ENCODE data around the gene TMEM81. TPM values are rescaled to one million over a fixed set of nuclear protein-coding genes. Genes with fewer than 3 reads are reported as not detected.

The TMEM81 gene
- total RNA-seq (1.7 TPM), polyA plus RNA-seq (ENCODE audit: insufficient read depth, low read depth, low replicate concordance) (6.1 TPM)
- long read RNA-seq, donor 1, partial matches to known transcripts = 0 of 2 reads
- long read RNA-seq, donor 1, other reads (novel, unspliced or antisense) = 0 of 2 reads
- long read RNA-seq, donor 2, partial matches to known transcripts = 0 of 3 reads
- long read RNA-seq, donor 2, other reads (novel, unspliced or antisense) = 0 of 3 reads
- long read RNA-seq, donor 3, partial matches to known transcripts = 0 of 1 reads
- long read RNA-seq, donor 3, other reads (novel, unspliced or antisense) = 0 of 1 reads
- long read RNA-seq, donor 4, partial matches to known transcripts = 0 of 3 reads
- long read RNA-seq, donor 4, other reads (novel, unspliced or antisense) = 0 of 3 reads
- long read RNA-seq, donor 5 = 0 reads
- long read RNA-seq, donor 6, partial matches to known transcripts = 0 of 1 reads
- long read RNA-seq, donor 6, other reads (novel, unspliced or antisense) = 0 of 1 reads
- long read RNA-seq, donor 7 = 0 reads
- long read RNA-seq, donor 8, partial matches to known transcripts = 0 of 2 reads
- long read RNA-seq, donor 8, other reads (novel, unspliced or antisense) = 0 of 2 reads
- long read RNA-seq, donor 9 = 0 reads
- long read RNA-seq, donor 10, partial matches to known transcripts = 0 of 4 reads
- long read RNA-seq, donor 10, other reads (novel, unspliced or antisense) = 0 of 4 reads

- TF ChIP-seq CTCF (IDR thresholded peaks at IDR 0.05; ENCODE audit: borderline replicate concordance, extremely low read depth, insufficient read depth) = no peak
- Histone ChIP-seq H3K27me3 (ENCODE audit: control insufficient read depth, insufficient read depth, low read length) (no peaks in the 10 kb centered on the region), H3K27ac (ENCODE audit: low read depth in 2 of 2, low read length in 2 of 2) (no peak within 1 kb of the TSS), H3K4me1 (ENCODE audit: control insufficient read depth in 2 of 3, insufficient read depth in 2 of 3, low read depth in 1 of 3, low read length in 3 of 3) (peaks cover 0 to 3% (median 0%) of the 10 kb centered on the region in 3 donors), H3K4me3 (ENCODE audit: low read length in 3 of 3) (no peak within 1 kb of the TSS), H3K36me3 (ENCODE audit: control insufficient read depth in 2 of 3, insufficient read depth in 3 of 3, low read length in 3 of 3) (peaks cover 3 to 23% (median 15%) of the 10 kb centered on the region in 3 donors), H3K9ac (ENCODE audit: low read length in 3 of 3) (no peak within 1 kb of the TSS), H3K9me3 (ENCODE audit: control insufficient read depth in 2 of 3, insufficient read depth in 1 of 3, low read length in 3 of 3) (no peaks in the 10 kb centered on the region)
- no peak for DNase-seq
- FAIRE-seq = no peak
- intact Hi-C loops (cut with DNase I) = no loop called here
Observed at GRCh38 chr1:205084360-205084759, at the start of gene TMEM81. TSS of gene TMEM81 (minus strand) at chr1:205084460. CDS start at chr1:205084320, 140 bp downstream.

DNA sequence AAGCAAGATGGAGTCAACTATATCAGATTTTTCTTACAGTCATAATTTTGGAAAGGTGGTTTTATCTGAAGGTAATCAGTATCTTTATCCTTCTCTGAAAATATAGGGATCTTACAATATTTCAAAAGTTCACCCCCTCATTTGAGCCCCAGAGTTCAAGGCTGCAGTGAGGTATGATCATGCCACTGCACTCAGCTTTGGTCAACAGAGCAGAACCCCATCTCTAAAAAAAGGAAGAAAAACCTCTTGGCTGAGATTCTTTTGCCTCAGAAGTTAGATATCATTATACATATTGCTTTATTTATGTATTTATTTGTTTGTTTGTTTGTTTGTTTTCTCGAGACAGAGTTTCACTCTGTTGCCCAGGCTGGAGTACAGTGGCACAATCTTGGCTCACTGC is 49.0 kb upstream of the TMEM81 start:
- no peak for FAIRE-seq

DNA sequence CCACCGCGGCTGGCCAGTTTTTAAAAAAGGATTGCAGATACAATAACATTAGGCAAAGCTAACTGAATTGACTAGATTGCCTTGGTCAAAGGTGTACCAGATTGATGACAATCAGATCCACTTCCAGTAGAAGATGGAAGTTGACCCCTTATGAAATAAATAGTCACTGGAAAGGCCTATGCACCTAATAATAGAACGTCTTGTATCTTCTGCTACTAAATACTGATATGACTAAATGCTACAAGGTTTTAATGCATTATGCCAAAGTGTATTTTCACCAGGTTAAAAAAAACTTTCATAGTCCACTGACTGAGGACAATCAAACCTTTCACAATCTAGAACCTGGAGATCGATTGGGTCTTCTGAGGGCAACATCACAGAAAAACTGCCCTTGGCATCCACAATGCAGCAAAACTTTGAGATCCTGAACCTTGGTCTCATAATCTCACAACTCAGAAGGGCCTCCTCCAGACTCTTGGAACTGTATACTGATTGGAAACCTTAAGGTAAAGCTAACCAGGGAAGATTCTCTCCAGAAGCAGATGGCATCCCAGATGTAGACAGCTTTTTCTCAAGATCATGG is 45.3 kb upstream of the TMEM81 start:
- Histone ChIP-seq H3K36me3 (ENCODE audit: control insufficient read depth in 2 of 3, insufficient read depth in 3 of 3, low read length in 3 of 3) (no peaks in the 10 kb centered on the region), H3K4me1 (ENCODE audit: control insufficient read depth in 2 of 3, insufficient read depth in 2 of 3, low read depth in 1 of 3, low read length in 3 of 3) (no peaks in the 10 kb centered on the region), H3K27ac (ENCODE audit: low read depth in 2 of 2, low read length in 2 of 2) (no peak overlapping the region), H3K9ac (ENCODE audit: low read length in 3 of 3) (no peak overlapping the region), H3K4me3 (ENCODE audit: low read length in 3 of 3) (no peak overlapping the region), H3K27me3 (ENCODE audit: control insufficient read depth, insufficient read depth, low read length) (no peaks in the 10 kb centered on the region), H3K9me3 (ENCODE audit: control insufficient read depth in 2 of 3, insufficient read depth in 1 of 3, low read length in 3 of 3) (no peaks in the 10 kb centered on the region)
- TF ChIP-seq CTCF (IDR thresholded peaks at IDR 0.05; ENCODE audit: borderline replicate concordance, extremely low read depth, insufficient read depth) = no peak
- no peak for DNase-seq
- no peak for FAIRE-seq
- intact Hi-C loops (cut with DNase I) = loop anchor here (10.0 kb wide), 1 partner anchor 125 kb away; no protein-coding TSS in a partner anchor

More for the DNA sequence above, 49.0 kb upstream of the TMEM81 start:
- no peak for DNase-seq
- TF ChIP-seq CTCF (IDR thresholded peaks at IDR 0.05; ENCODE audit: borderline replicate concordance, extremely low read depth, insufficient read depth) = no peak
- Histone ChIP-seq H3K27ac (ENCODE audit: low read depth in 2 of 2, low read length in 2 of 2) (no peak overlapping the region), H3K27me3 (ENCODE audit: control insufficient read depth, insufficient read depth, low read length) (no peaks in the 10 kb centered on the region), H3K4me1 (ENCODE audit: control insufficient read depth in 2 of 3, insufficient read depth in 2 of 3, low read depth in 1 of 3, low read length in 3 of 3) (no peaks in the 10 kb centered on the region), H3K9me3 (ENCODE audit: control insufficient read depth in 2 of 3, insufficient read depth in 1 of 3, low read length in 3 of 3) (no peaks in the 10 kb centered on the region), H3K9ac (ENCODE audit: low read length in 3 of 3) (no peak overlapping the region), H3K36me3 (ENCODE audit: control insufficient read depth in 2 of 3, insufficient read depth in 3 of 3, low read length in 3 of 3) (no peaks in the 10 kb centered on the region), H3K4me3 (ENCODE audit: low read length in 3 of 3) (no peak overlapping the region)
- intact Hi-C loops (cut with DNase I) = loop anchor here (10.0 kb wide), 1 partner anchor 122 kb away; no protein-coding TSS in a partner anchor
